Measurements from ENCODE around the gene ISX.

Gene ISX

DNA sequence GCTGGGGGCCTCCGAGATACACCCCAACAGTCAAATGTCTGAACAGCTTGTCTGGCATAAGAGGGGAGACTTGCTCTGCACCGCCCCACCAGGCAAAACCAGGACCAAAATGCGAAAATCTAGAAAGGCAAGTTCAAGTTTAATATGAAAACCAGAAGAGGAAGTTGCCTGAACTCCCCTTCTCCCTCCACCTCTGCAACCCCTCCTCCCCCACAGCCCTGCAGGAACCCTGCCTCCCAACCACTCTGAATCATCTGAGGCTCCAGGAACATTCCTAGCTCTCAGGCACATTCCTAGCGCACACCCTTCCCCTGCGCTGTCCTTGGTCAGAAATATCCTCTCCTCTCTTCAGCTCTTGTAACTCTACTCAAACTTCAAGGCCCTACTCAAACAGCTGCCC, 36.7 kb downstream of the ISX start:
- TF ChIP-seq, protein P1, sequence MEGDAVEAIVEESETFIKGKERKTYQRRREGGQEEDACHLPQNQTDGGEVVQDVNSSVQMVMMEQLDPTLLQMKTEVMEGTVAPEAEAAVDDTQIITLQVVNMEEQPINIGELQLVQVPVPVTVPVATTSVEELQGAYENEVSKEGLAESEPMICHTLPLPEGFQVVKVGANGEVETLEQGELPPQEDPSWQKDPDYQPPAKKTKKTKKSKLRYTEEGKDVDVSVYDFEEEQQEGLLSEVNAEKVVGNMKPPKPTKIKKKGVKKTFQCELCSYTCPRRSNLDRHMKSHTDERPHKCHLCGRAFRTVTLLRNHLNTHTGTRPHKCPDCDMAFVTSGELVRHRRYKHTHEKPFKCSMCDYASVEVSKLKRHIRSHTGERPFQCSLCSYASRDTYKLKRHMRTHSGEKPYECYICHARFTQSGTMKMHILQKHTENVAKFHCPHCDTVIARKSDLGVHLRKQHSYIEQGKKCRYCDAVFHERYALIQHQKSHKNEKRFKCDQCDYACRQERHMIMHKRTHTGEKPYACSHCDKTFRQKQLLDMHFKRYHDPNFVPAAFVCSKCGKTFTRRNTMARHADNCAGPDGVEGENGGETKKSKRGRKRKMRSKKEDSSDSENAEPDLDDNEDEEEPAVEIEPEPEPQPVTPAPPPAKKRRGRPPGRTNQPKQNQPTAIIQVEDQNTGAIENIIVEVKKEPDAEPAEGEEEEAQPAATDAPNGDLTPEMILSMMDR (IDR thresholded peaks at IDR 0.05; ENCODE audit: low read depth, low read length, missing control alignments), result peak; percentile 43
- DNase-seq (ENCODE audit: low read depth), result peak; percentile 57
- H3K4me3 ChIP-seq (ENCODE audit: low read depth, low read length), result no peak overlapping the region

DNA sequence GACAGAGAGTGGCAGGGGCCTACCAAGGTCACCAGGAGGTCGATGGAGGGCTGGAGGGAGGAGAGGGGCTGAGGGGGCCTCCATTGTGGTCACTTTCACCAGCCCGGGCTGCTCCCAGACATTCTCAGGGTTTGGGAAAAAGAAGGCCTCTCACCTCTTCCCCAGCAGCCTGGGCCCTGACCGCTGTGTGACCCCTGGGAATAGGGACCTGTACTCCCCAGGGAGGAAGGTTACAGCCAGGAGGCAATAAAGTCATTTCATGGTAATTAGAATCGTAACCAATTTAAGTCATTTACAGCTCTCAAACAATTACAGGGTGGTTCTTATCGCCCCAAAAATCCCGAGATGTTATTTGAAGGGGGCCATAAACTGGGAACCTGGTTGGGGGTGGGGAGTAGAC, 37.8 kb downstream of the ISX start:
- DNase-seq (ENCODE audit: low read depth), result no peak
- no peak overlapping the region for H3K4me3 ChIP-seq (ENCODE audit: low read depth, low read length)
- TF ChIP-seq, protein P1 (IDR thresholded peaks at IDR 0.05; ENCODE audit: low read depth, low read length, missing control alignments), result no peak

DNA sequence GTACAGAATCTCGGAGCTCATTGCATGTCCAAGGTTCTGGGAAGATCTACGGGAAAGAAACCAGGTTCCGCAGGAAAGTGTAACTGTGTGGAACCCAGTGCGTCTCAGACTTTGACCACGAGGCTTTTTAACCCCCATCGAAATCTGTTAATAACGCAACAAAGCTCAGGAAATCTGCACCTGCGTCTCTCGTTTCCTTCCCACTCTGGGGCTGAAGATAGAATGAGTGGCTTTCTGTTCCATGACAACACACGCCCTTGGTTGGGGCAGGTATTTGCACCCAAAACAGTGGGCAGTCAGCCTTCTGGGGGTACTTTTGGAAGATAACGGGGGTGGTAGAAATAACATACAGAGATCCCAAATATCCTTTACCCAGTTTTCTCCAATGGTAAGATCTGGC, 38.5 kb downstream of the ISX start:
- H3K4me3 ChIP-seq (ENCODE audit: low read depth, low read length), result no peak overlapping the region
- TF ChIP-seq, protein P1 (IDR thresholded peaks at IDR 0.05; ENCODE audit: low read depth, low read length, missing control alignments), result no peak
- no peak for DNase-seq (ENCODE audit: low read depth)

DNA sequence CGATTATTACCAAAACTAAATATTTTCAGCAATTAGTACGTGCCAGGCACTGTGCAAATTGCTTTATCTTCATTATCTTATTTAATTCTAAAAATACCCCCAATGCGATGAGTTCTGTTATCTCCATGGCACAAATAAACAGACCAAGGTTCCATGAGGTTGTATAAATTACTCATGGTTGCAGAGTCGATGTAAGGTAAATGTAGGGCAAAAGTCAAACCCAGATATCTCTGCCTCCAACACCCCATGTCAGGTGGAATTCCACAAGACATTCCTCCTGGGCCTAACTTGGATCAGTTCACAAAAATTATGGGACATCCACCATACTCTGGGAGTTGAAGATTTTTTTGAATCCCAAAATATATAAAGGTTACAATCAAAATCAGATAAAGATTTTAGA, 43.7 kb downstream of the ISX start:
- no peak for DNase-seq (ENCODE audit: low read depth)
- no peak overlapping the region for H3K4me3 ChIP-seq (ENCODE audit: low read depth, low read length)
- TF ChIP-seq, protein P1 (IDR thresholded peaks at IDR 0.05; ENCODE audit: low read depth, low read length, missing control alignments), result no peak

DNA sequence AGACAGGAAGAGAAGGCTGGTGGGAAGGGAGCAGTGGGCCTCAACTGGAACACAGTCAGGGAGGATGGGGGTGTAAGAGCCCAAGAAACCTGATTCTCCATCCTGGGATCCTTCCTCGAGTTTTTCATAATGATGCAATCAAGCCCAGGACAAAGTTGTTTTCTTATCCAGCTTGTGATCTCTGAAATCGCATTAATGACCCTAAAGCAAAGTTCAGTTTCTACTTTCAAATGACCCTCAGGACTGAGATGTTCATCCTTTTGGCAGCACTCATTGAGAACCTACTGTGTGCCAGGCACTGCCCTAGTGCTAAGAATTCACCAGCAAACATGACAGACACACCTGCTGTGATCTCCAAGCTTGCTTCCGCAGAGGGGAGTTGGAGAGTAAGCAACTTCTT, 45.3 kb downstream of the ISX start:
- no peak overlapping the region for H3K4me3 ChIP-seq (ENCODE audit: low read depth, low read length)
- no peak for DNase-seq (ENCODE audit: low read depth)
- TF ChIP-seq, protein P1 (IDR thresholded peaks at IDR 0.05; ENCODE audit: low read depth, low read length, missing control alignments), result no peak

DNA sequence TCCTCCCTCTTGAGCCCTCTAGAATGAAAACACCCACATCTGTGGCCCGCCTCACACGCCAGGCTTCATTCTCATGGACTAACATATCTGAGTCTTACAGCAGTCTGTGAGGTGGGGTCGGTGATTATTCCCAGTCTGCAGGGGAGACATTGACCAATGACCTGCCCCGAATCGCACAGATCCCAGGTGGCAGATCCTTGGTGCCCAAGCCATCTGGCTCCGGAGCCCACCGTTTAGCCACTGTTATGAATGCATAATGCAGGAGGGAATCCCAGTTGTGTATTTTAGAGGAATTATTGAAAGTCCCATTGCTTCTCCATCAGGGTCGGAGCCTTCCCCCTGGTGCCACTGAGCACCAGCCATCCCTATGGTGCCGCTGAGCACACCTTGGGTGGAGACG, 47.4 kb downstream of the ISX start:
- no peak for DNase-seq (ENCODE audit: low read depth)
- no peak overlapping the region for H3K4me3 ChIP-seq (ENCODE audit: low read depth, low read length)
- TF ChIP-seq, protein P1 (IDR thresholded peaks at IDR 0.05; ENCODE audit: low read depth, low read length, missing control alignments), result no peak

DNA sequence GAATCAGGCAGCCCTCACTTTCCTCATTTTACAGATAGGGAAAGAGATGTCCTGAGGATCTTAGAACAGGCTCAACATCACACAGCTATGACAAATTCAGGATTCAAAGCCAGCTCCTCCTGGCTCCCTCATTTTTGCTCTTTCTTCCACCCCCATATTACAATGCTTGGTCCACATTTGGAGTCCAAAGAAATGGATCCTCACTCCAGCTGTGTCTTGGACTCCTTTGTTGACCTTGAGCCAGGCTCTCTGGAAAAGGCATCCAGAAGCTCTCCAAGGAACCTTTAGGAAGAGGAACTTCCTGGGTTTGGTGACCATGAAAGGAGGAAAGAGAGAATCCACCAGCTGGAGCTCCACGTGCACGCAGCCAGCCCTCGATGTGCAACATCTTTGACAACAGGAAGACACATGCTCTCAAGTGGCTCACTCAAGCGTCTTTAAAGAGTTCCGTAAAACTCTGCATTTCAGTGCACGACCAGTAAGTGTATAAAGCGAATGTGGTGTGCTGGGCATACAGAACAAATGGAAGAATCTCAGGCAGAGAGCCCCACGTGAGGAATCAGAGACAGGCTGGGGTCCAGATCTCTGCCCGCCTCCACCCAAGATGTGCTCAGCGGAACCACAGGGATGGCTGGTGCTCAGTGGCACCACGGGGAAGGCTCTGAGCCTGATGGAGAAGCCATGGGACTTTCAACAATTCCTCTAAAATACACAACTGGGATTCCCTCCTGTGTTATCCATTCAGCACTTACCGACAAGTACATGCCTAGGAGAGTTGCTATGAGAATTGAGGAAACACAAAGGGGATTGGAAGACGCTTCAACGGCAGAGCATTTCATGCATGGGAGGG, 48.4 kb downstream of the ISX start:
- H3K4me3 ChIP-seq (ENCODE audit: low read depth, low read length), result no peak overlapping the region
- DNase-seq (ENCODE audit: low read depth), result no peak
- TF ChIP-seq, protein P1 (IDR thresholded peaks at IDR 0.05; ENCODE audit: low read depth, low read length, missing control alignments), result no peak

All from GM12864 (cell line).